Measurements from ENCODE around the gene SHISA9.

Gene SHISA9

GRCh38 chr16:13193721-13194120 is 292.3 kb downstream of the SHISA9 start:
- no peak for DNase-seq

GRCh38 chr16:13194766-13195165 is 293.4 kb downstream of the SHISA9 start:
- no peak for DNase-seq

- DNase-seq, result no peak
These were observed 302.3 kb downstream of the SHISA9 start for GRCh38 chr16:13203725-13204124.

- no peak for DNase-seq
These were observed 304.0 kb downstream of the SHISA9 start for GRCh38 chr16:13205352-13205751.

GRCh38 chr16:13206606-13207005 is 305.2 kb downstream of the SHISA9 start:
- DNase-seq, result no peak

- DNase-seq, result no peak
These were observed 305.8 kb downstream of the SHISA9 start for GRCh38 chr16:13207151-13207550.

DNA sequence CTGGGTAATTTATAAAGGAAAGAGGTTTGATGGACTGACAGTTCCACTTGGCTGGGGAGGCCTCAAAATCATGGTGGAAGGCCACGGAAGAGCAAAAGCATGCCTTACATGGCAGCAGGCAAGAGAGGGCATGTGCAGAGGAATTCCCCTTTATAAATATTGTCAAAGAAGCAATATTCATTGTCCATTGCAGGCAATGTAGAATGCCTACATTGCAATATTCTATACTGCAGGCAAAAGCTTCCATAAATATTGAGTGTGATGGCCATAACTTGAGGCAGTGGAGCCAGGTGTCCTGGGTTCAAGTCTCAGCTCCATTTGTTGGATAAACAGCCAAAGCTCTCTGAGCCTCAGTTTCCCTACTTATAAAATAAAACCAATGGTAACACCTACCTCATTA is 322.3 kb downstream of the SHISA9 start:
- DNase-seq, result no peak

DNA sequence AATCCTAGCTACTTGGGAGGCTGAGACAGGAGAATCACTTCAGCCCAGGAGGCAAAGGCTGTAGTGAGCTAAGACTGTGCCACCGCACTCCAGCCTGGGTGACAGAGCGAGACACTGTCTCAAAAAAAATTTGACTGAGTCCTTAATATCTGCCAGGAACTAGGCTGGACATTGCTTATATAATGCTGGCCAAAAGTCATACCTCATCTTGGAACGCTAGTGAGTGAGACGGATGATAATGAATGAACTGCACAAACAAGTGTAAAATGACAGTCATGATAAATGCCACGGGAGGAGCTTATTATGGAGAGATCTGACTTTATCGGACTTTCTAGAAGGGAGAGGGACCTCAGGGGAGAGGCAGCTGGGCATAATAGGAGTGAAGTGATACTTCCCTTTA is 327.6 kb downstream of the SHISA9 start:
- DNase-seq, result no peak

DNA sequence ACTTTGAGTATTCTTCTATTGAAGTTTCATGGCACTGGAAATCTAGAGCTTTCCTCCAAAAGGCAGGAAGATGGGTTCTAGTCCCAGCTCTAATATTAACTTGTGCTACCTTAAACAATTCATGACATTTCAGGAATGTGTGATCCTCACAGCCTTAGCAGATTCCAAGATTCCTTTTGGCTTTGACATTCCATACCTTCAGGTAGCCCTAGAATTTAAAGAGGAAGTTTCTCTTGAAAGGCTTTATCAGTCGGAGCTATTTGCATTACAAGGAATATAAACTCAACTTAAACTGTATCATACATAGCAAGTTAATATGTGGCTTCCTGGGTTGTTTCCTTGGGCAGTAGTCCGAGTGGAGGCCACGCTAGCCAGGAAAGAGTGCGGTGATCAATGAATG is 330.0 kb downstream of the SHISA9 start:
- no peak for DNase-seq

DNA sequence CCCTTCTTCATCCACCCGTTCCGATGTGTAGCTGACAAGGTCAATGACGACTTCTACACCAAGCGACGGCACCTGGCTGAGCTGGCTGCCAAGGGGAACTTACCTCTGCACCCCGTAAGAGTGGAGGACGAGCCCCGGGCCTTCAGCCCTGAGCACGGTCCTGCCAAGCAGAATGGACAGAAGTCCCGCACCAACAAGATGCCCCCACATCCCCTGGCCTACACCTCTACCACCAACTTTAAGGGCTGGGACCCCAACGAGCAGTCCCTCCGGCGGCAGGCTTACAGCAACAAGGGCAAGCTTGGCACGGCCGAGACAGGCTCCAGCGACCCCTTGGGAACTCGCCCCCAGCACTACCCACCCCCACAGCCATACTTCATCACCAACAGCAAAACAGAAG is 333.6 kb downstream of the SHISA9 start:
- DNase-seq, result no peak

GRCh38 chr16:13236308-13236707 is 334.9 kb downstream of the SHISA9 start:
- DNase-seq, result no peak

- DNase-seq, result no peak
These were observed 336.8 kb downstream of the SHISA9 start for GRCh38 chr16:13238182-13238581.

DNA sequence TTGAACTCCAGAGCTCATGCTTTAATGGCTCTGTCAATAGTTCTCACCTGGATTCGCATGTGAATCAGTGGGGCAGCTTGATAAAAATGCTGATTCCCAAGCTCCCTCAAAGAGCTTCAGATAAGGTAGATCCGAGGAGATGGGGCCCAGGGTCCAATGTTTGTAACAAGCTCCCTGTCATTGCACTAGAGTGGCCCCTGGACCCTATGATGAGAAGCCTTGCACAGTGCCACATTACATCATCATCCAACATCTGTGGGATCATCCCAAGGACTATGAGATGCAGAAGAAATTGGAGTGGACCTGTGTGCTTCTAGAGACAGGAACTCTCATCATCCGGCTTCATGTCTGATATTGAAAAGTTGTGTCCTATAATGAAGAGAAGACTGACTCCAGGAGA is 340.8 kb downstream of the SHISA9 start:
- DNase-seq, result no peak

- no peak for DNase-seq
These were observed 343.4 kb downstream of the SHISA9 start for GRCh38 chr16:13244770-13245169.

DNA sequence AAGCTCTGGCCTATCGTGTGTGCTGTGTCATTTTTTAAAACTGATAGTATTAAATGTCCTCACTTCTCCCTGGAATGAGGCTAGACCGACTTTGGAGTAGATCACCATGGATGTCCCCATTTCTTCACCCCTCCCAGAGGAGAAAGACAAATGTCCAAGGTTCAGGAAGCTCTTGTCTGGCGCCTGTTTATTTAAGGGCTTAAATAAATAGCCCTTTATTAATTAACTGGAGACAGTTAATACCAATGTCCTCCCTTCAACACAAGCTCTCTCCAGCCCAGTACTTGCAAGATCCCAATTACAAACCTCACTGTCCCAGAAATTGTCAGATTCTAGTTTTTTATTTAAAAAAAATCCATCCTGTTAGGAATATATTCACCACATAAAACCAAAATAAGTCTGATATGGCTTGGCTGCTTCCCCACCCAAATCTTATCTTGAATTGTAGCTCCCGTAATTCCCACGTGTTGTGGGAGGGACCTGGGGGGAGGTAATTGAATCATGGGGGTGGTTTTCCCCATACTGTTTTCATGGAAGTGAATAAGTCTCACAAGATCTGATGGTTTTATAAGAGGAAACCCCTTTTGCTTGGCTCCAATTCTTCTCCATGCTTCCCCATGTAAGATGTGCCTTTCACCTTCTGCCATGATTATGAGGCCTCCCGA is 344.4 kb downstream of the SHISA9 start:
- no peak for DNase-seq

GRCh38 chr16:13254998-13255614 is 353.7 kb downstream of the SHISA9 start:
- DNase-seq, result no peak

GRCh38 chr16:13262270-13263090 is 361.1 kb downstream of the SHISA9 start:
- no peak for DNase-seq

GRCh38 chr16:13264749-13265552 is 363.6 kb downstream of the SHISA9 start:
- DNase-seq, result no peak

GRCh38 chr16:13269359-13269758 is 368.0 kb downstream of the SHISA9 start:
- no peak for DNase-seq

DNA sequence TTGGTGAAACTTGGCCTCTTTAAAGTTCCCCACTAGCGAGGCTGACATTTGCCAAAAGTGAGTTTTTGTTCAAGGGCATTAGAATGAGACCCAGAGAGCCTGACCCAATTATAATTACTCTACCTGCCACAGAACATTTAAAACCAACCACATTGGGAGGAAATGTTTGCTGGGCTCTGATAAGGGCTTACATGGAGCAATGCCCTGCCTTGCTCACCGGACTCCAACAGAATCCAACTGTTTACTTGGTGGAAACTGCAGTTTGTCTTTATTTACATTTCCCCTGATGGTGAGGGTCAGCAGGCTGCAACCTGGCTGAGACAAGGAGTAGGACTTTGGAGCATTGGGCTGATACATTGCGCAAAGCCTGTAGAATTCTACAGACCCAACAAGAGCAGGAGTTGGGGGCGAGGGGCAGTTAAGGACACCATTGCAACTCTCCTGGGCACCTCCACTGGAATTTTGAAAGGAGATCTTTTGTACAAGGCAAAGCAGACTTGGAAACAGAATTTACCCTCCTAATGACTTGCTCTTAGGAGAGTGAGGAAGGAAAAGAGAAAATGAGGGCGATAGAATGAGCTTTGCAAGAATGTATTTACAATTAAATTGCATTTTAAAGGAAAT is 368.6 kb downstream of the SHISA9 start:
- no peak for DNase-seq

DNA sequence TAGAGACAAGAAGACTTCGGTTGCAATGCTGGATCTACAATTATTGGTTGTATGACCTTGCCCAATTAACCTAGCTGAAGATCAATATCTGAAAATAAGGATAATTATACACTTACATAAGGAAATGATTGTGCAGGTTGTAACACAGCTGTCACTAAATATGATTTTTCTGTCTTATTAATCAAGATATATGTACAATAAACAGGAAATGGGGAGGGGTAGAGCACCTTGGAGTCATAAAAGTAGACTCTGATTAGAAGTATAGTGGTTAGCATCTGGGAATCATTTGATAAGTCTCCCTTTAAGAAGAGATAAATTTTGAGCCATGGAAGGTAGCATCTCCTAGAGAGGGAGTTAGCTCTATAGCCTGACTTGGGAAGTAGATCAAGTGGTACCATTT is 369.2 kb downstream of the SHISA9 start:
- no peak for DNase-seq

GRCh38 chr16:13289515-13289914 is 388.1 kb downstream of the SHISA9 start:
- no peak for DNase-seq

Data from inflammatory macrophage (primary cell).